Liver (tissue), 9 donors: Measurements from ENCODE around the gene GPR39. TPM values are rescaled to one million over a fixed set of nuclear protein-coding genes. Genes with fewer than 3 reads are reported as not detected.

Experiments
- DNase-seq: peaks from one replicate; pipeline ENCODE4 v3.0.0-alpha.2; 2017; ENCODE audit warnings: low spot score
- H3K27ac ChIP-seq, 2 donors: one replicate each; pipeline ENCODE4 v1.7.0; 2013; ENCODE audit warnings: inconsistent platforms in 2 of 2, low read length in 2 of 2, control low read depth in 1 of 2, low read depth in 1 of 2, mild to moderate bottlenecking in 1 of 2
- H3K27me3 ChIP-seq, 4 donors: one replicate each; pipeline versions ENCODE4 v1.6.1 to v1.7.0; 2013; ENCODE audit warnings: low read length in 3 of 4, inconsistent platforms in 1 of 4, mild to moderate bottlenecking in 1 of 4, moderate library complexity in 1 of 4; ENCODE audit not compliant: control insufficient read depth in 4 of 4, insufficient read depth in 4 of 4
- H3K36me3 ChIP-seq, 4 donors: one replicate each; pipeline versions ENCODE4 v1.6.1 to v1.7.0; 2013; ENCODE audit warnings: low read length in 3 of 4, mild to moderate bottlenecking in 3 of 4, low read depth in 1 of 4, moderate library complexity in 1 of 4; ENCODE audit not compliant: control insufficient read depth in 4 of 4, insufficient read depth in 3 of 4
- H3K4me1 ChIP-seq, 4 donors: one replicate each; pipeline versions ENCODE4 v1.6.1 to v1.7.0; 2013; ENCODE audit warnings: low read length in 3 of 4, mild to moderate bottlenecking in 3 of 4, moderate library complexity in 1 of 4; ENCODE audit not compliant: control insufficient read depth in 4 of 4, insufficient read depth in 4 of 4
- H3K4me3 ChIP-seq, 3 donors: one replicate each; pipeline versions ENCODE4 v1.6.1 to v1.7.0; 2013; ENCODE audit warnings: low read length in 3 of 3, control low read depth in 1 of 3, low read depth in 1 of 3, mild to moderate bottlenecking in 1 of 3
- H3K9ac ChIP-seq, 2 donors: one replicate each; pipeline ENCODE4 v1.7.0; 2013; ENCODE audit warnings: low read length in 2 of 2, mild to moderate bottlenecking in 2 of 2, moderate library complexity in 2 of 2, control low read depth in 1 of 2, low read depth in 1 of 2
- H3K9me3 ChIP-seq, 4 donors: one replicate each; pipeline versions ENCODE4 v1.6.1 to v1.7.0; 2013; ENCODE audit warnings: low read length in 3 of 4; ENCODE audit not compliant: control insufficient read depth in 4 of 4
- EGR1 ChIP-seq, 2 donors: IDR thresholded peaks; 2 replicates each; pipeline ENCODE4 v1.6.1; 2016 to 2018; ENCODE audit warnings: antibody characterized with exemption in 2 of 2, low read depth in 2 of 2
- FOXA1 ChIP-seq: IDR thresholded peaks from 2 replicates; pipeline ENCODE4 v1.6.1; 2016; ENCODE audit warnings: antibody characterized with exemption
- FOXA2 ChIP-seq: IDR thresholded peaks from 2 replicates; pipeline ENCODE4 v1.6.1; 2016; ENCODE audit warnings: antibody characterized with exemption
- GABPA ChIP-seq, 2 donors: IDR thresholded peaks in 1 of 2; conservative IDR thresholded peaks in 1 of 2; 2 replicates each; pipeline ENCODE4 v1.6.1; 2016; ENCODE audit warnings: antibody characterized with exemption in 2 of 2, mild to moderate bottlenecking in 1 of 2, moderate library complexity in 1 of 2
- JUND ChIP-seq, 2 donors: IDR thresholded peaks; 2 replicates each; pipeline ENCODE4 v1.6.1; 2016; ENCODE audit warnings: antibody characterized with exemption in 2 of 2
- RAD21 ChIP-seq, 2 donors: IDR thresholded peaks; 2 replicates each; pipeline ENCODE4 v1.6.1; 2016; ENCODE audit warnings: antibody characterized with exemption in 2 of 2, mild to moderate bottlenecking in 2 of 2
- RXRA ChIP-seq, 2 donors: IDR thresholded peaks; 2 replicates each; pipeline ENCODE4 v1.6.1; 2017 to 2018; ENCODE audit warnings: antibody characterized with exemption in 2 of 2, mild to moderate bottlenecking in 1 of 2
- SP1 ChIP-seq: IDR thresholded peaks from 2 replicates; pipeline ENCODE4 v1.6.1; 2018; ENCODE audit warnings: antibody characterized with exemption, mild to moderate bottlenecking
- TAF1 ChIP-seq: conservative IDR thresholded peaks from 2 replicates; pipeline ENCODE4 v1.6.1; 2016; ENCODE audit warnings: antibody characterized with exemption, mild to moderate bottlenecking
- WGBS: extraction: QIAGEN DNeasy Blood & Tissue Kit; methylation state at CpG from one replicate; pipeline ENCODE4 v1.1.7; 2013; 5-methylcytosine and 5-hydroxymethylcytosine counted together
- polyA plus RNA-seq, 2 donors: library from polyadenylated mRNA; stranded (reverse) in 1 of 2; unstranded in 1 of 2; fragments of 200-250 nt in 1 of 2; fragments of >200 nt in 1 of 2; fragmentation: Nextera tagmentation in 1 of 2; extraction: Ambion mirVana in 1 of 2; gene quantifications; one replicate each; pipeline versions ENCODE4 v1.2.1 to v1.2.3, GENCODE V29; 2013 to 2015
- total RNA-seq, 2 donors: library from RNA; depleted of rRNA; stranded (reverse); fragments of >200 nt; gene quantifications; one replicate each; pipeline ENCODE4 v1.2.3, GENCODE V29; 2014
- TF ChIP-seq, protein P1 (sequence below): fragments of 150-350 bp; IDR thresholded peaks from 2 replicates; pipeline ENCODE4 v1.5.1; 2017; ENCODE audit warnings: improper control_type of control experiment, low read depth, low read length; ENCODE audit not compliant: missing input control
- TF ChIP-seq, protein P2 (sequence below): IDR thresholded peaks from 2 replicates; pipeline ENCODE4 v1.6.1; 2016; ENCODE audit warnings: antibody characterized with exemption, mild to moderate bottlenecking
- TF ChIP-seq, protein P3 (sequence below): IDR thresholded peaks from 2 replicates; pipeline ENCODE4 v1.6.1; 2016; ENCODE audit warnings: antibody characterized with exemption
- TF ChIP-seq, protein P4 (sequence below): IDR thresholded peaks from 2 replicates; pipeline ENCODE4 v1.6.1; 2016; ENCODE audit warnings: antibody characterized with exemption
- TF ChIP-seq, protein P5 (sequence below): IDR thresholded peaks from 2 replicates; pipeline ENCODE4 v1.6.1; 2016; ENCODE audit warnings: antibody characterized with exemption
- donor health status: healthy.
- donor health status: healthy.
- donor health status: healthy.
- donor health status: healthy.
- donor health status: healthy.

GPR39 gene
- total and polyA plus RNA-seq, 4 donors = 2.2 to 13.0 (median 2.8) TPM

DNA sequence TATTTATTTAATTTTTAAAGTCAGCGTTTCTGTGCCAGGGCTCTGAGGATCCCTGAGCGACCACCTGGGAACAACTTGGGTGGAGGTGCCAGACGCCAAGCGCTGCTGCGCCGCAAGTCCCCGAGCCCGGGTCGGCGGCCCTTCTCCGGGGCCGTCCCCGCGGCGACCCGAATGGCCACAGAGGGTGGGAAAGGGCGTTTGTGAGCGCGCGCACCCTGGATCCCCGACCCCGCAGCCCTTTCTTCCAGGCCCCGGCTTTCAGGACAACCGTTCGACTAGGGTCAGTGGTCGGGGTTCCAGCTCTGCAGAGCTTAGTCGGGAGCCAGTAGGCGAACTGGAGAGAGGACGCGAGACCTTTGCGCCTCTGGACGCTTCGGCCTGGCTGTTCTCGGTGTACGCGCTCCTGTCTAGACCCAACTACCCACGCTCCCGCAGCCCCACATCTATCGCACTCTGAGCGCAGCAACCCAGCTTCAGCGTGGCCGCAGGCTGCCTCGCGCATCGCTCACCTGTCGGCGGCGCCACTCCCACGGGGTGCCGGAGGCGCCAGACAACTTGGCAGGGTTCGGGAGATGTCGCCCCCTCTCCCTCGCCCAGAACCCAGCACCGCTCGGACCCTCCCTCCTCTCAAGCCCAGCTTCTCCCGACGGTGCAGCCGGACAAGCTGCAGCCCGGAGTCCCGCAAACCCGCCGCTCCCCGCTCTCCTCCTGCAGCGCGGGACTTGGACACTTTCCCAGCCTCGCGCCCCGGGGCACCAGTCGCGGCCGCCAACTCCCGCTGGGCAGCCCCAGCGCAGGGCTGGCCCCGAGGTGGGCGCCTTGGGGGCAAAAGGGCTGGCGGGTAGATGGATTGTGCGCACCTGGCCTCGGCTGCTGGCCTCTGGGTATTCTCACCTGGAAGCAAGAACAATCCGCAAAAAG lies 252.6 kb downstream of the GPR39 start:
- Histone ChIP-seq H3K27ac (no peak overlapping the region), H3K9me3 (no peaks in the 10 kb centered on the region), H3K4me3 (peak overlapping the region; percentile 37 to 73 (median 72)), H3K9ac (no peak overlapping the region), H3K4me1 (peaks cover 13 to 31% (median 25%) of the 10 kb centered on the region in 4 donors), H3K27me3 (peaks cover 0 to 2% (median 0%) of the 10 kb centered on the region in 4 donors), H3K36me3 (no peaks in the 10 kb centered on the region)
- DNase-seq = no peak
- TF ChIP-seq EGR1 (IDR thresholded peaks at IDR 0.05; ENCODE audit: low read depth in 2 of 2) = no peak
- TF ChIP-seq, protein P1, sequence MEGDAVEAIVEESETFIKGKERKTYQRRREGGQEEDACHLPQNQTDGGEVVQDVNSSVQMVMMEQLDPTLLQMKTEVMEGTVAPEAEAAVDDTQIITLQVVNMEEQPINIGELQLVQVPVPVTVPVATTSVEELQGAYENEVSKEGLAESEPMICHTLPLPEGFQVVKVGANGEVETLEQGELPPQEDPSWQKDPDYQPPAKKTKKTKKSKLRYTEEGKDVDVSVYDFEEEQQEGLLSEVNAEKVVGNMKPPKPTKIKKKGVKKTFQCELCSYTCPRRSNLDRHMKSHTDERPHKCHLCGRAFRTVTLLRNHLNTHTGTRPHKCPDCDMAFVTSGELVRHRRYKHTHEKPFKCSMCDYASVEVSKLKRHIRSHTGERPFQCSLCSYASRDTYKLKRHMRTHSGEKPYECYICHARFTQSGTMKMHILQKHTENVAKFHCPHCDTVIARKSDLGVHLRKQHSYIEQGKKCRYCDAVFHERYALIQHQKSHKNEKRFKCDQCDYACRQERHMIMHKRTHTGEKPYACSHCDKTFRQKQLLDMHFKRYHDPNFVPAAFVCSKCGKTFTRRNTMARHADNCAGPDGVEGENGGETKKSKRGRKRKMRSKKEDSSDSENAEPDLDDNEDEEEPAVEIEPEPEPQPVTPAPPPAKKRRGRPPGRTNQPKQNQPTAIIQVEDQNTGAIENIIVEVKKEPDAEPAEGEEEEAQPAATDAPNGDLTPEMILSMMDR = no peak
- TF ChIP-seq FOXA2 = no peak
- TF ChIP-seq TAF1 = no peak
- TF ChIP-seq, protein P2, sequence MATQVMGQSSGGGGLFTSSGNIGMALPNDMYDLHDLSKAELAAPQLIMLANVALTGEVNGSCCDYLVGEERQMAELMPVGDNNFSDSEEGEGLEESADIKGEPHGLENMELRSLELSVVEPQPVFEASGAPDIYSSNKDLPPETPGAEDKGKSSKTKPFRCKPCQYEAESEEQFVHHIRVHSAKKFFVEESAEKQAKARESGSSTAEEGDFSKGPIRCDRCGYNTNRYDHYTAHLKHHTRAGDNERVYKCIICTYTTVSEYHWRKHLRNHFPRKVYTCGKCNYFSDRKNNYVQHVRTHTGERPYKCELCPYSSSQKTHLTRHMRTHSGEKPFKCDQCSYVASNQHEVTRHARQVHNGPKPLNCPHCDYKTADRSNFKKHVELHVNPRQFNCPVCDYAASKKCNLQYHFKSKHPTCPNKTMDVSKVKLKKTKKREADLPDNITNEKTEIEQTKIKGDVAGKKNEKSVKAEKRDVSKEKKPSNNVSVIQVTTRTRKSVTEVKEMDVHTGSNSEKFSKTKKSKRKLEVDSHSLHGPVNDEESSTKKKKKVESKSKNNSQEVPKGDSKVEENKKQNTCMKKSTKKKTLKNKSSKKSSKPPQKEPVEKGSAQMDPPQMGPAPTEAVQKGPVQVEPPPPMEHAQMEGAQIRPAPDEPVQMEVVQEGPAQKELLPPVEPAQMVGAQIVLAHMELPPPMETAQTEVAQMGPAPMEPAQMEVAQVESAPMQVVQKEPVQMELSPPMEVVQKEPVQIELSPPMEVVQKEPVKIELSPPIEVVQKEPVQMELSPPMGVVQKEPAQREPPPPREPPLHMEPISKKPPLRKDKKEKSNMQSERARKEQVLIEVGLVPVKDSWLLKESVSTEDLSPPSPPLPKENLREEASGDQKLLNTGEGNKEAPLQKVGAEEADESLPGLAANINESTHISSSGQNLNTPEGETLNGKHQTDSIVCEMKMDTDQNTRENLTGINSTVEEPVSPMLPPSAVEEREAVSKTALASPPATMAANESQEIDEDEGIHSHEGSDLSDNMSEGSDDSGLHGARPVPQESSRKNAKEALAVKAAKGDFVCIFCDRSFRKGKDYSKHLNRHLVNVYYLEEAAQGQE = no peak
- no peak for TF ChIP-seq FOXA1
- WGBS = 3% methylated on average over 80 of the region's 80 CpGs

DNA sequence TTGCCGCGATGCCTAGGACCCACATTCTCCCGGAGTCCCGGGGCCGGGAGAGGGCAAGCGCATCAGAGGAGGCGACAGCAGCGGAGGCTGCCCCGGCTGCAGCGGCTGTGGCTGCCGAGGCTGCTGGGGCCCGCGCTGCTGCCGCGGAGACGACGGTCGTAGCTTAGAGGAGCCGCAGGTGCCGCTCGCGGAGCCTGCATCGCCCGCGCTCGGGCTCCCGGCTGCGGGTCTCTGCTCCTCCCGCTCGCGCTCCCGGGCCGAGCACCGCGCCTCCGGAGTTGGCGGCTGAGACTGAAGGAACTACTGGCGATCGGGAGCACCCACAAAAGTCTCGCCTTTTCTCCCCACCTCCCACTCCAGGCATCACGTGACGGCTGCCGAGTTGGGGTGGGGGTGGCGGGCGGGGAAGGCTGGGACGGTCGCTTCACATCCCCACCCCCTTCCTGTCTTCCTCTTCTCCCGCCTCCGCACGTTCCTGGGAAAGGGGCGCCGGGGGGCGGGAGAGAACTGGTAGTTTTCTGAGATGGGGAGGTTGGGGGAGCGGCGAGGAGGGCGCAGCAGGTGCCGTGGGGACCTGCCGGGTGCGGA lies 253.4 kb downstream of the GPR39 start, which contains the start of gene LYPD1:
Gene LYPD1 (minus strand): TSS at position 298 of the 588 bp plus-strand sequence. CDS start 273 bp downstream, at position 25.
- Histone ChIP-seq H3K27ac (no peak within 1 kb of the TSS), H3K4me1 (peaks cover 13 to 31% (median 25%) of the 10 kb centered on the region in 4 donors), H3K36me3 (no peaks in the 10 kb centered on the region), H3K9ac (no peak within 1 kb of the TSS), H3K4me3 (peak within 1 kb of the TSS; percentile 50 to 73 (median 72)), H3K9me3 (no peaks in the 10 kb centered on the region), H3K27me3 (peaks cover 0 to 2% (median 0%) of the 10 kb centered on the region in 4 donors)
- TF ChIP-seq, protein P2 = no peak
- TF ChIP-seq, protein P1 = no peak
- no peak for TF ChIP-seq JUND (IDR thresholded peaks at IDR 0.05)
- TF ChIP-seq GABPA (IDR thresholded peaks at IDR 0.05 in 1 of 2, conservative IDR thresholded peaks at IDR 0.05 in 1 of 2) = no peak
- TF ChIP-seq, protein P3, sequence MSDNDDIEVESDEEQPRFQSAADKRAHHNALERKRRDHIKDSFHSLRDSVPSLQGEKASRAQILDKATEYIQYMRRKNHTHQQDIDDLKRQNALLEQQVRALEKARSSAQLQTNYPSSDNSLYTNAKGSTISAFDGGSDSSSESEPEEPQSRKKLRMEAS = no peak
- TF ChIP-seq, protein P4, sequence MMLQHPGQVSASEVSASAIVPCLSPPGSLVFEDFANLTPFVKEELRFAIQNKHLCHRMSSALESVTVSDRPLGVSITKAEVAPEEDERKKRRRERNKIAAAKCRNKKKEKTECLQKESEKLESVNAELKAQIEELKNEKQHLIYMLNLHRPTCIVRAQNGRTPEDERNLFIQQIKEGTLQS = no peak
- TF ChIP-seq, protein P5, sequence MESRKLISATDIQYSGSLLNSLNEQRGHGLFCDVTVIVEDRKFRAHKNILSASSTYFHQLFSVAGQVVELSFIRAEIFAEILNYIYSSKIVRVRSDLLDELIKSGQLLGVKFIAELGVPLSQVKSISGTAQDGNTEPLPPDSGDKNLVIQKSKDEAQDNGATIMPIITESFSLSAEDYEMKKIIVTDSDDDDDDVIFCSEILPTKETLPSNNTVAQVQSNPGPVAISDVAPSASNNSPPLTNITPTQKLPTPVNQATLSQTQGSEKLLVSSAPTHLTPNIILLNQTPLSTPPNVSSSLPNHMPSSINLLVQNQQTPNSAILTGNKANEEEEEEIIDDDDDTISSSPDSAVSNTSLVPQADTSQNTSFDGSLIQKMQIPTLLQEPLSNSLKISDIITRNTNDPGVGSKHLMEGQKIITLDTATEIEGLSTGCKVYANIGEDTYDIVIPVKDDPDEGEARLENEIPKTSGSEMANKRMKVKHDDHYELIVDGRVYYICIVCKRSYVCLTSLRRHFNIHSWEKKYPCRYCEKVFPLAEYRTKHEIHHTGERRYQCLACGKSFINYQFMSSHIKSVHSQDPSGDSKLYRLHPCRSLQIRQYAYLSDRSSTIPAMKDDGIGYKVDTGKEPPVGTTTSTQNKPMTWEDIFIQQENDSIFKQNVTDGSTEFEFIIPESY = no peak
- TF ChIP-seq RAD21 (IDR thresholded peaks at IDR 0.05) = no peak
- no peak for TF ChIP-seq RXRA (IDR thresholded peaks at IDR 0.05)
- no peak for TF ChIP-seq EGR1 (IDR thresholded peaks at IDR 0.05; ENCODE audit: low read depth in 2 of 2)
- no peak for TF ChIP-seq SP1
- TF ChIP-seq TAF1 = no peak
- no peak for DNase-seq
- under 1% methylated on average over 59 of the region's 59 CpGs for WGBS
